ENCODE results near the gene ITGA3.
"Not testable (repeated sequence)": the region's sequence is repeated elsewhere in the genome, so short reads cannot be mapped to it uniquely, and the experiment has no call there.

DNA sequence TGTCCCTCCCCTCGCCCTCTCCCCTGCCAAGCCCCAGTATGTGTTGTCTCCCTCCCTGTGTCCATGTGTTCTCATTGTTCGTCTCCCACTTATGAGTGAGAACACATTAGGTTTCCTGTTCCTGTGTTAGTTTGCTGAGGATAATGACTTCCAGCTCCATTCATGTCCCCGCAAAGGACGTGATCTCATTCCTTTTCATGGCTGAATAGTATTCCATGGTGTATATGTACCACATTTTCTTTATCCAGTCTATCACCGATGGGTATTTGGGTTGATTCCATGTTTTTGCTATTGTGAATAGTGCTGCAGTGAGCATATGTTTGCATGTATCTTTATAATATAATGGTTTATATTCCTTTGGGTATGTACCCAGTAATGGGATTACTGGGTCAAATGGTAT, 15.4 kb upstream of the ITGA3 start:
- TF ChIP-seq, protein P1, sequence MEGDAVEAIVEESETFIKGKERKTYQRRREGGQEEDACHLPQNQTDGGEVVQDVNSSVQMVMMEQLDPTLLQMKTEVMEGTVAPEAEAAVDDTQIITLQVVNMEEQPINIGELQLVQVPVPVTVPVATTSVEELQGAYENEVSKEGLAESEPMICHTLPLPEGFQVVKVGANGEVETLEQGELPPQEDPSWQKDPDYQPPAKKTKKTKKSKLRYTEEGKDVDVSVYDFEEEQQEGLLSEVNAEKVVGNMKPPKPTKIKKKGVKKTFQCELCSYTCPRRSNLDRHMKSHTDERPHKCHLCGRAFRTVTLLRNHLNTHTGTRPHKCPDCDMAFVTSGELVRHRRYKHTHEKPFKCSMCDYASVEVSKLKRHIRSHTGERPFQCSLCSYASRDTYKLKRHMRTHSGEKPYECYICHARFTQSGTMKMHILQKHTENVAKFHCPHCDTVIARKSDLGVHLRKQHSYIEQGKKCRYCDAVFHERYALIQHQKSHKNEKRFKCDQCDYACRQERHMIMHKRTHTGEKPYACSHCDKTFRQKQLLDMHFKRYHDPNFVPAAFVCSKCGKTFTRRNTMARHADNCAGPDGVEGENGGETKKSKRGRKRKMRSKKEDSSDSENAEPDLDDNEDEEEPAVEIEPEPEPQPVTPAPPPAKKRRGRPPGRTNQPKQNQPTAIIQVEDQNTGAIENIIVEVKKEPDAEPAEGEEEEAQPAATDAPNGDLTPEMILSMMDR (IDR thresholded peaks at IDR 0.05): not testable (repeated sequence)
- TF ChIP-seq POLR2A (IDR thresholded peaks at IDR 0.05): not testable (repeated sequence)
